Ascending aorta (tissue), 2 donors: ENCODE data around the gene SYNPO2. TPM values are rescaled to one million over a fixed set of nuclear protein-coding genes. Genes with fewer than 3 reads are reported as not detected.
A peak's percentile ranks its signal among the peaks of the same experiment; 100 is the strongest.

Experiments
- DNase-seq, 2 donors: peaks; one replicate each; pipeline ENCODE4 v3.0.0-alpha.2; 2019; ENCODE audit warnings: low spot score in 2 of 2
- H3K27ac ChIP-seq, 2 donors: fragments of 200-600 bp; sonication (generic); one replicate each; pipeline ENCODE4 v1.5.1; 2016 to 2017; ENCODE audit warnings: mild to moderate bottlenecking in 1 of 2
- H3K27me3 ChIP-seq: fragments of 200-600 bp; sonication (generic); one replicate; pipeline ENCODE4 v1.5.1; 2017
- H3K36me3 ChIP-seq, 2 donors: fragments of 200-600 bp; sonication (generic); one replicate each; pipeline ENCODE4 v1.5.1; 2016
- H3K4me1 ChIP-seq, 2 donors: fragments of 200-600 bp; sonication (generic); one replicate each; pipeline ENCODE4 v1.5.1; 2016 to 2017; ENCODE audit warnings: mild to moderate bottlenecking in 1 of 2
- H3K4me3 ChIP-seq, 2 donors: fragments of 200-600 bp; sonication (generic); one replicate each; pipeline ENCODE4 v1.5.1; 2016 to 2017; ENCODE audit warnings: mild to moderate bottlenecking in 1 of 2
- H3K9me3 ChIP-seq, 2 donors: fragments of 200-600 bp; sonication (generic); one replicate each; pipeline ENCODE4 v1.5.1; 2016
- intact Hi-C: fragments of 100-400 bp; cut with DNase I; formaldehyde crosslinking; loops from one replicate; pipeline ENCODE4 v1.15.1; 2023
- total RNA-seq: library from RNA; depleted of rRNA; stranded (reverse); fragments of >200 nt; gene quantifications from one replicate; pipeline ENCODE4 v1.1.0, GENCODE V29; 2016
- TF ChIP-seq, protein P1 (sequence below), 3 experiments: fragments of 200-600 bp in 2 of 3; fragments of 450-650 bp in 1 of 3; sonication (generic) in 2 of 3; IDR thresholded peaks; one replicate each; pipeline ENCODE4 v1.5.1; 2016 to 2019; ENCODE audit warnings: antibody characterized with exemption in 3 of 3, mild to moderate bottlenecking in 1 of 3, moderate library complexity in 1 of 3

Gene SYNPO2
- total RNA-seq, 1 donor from 2014 or later: 178 TPM

DNA sequence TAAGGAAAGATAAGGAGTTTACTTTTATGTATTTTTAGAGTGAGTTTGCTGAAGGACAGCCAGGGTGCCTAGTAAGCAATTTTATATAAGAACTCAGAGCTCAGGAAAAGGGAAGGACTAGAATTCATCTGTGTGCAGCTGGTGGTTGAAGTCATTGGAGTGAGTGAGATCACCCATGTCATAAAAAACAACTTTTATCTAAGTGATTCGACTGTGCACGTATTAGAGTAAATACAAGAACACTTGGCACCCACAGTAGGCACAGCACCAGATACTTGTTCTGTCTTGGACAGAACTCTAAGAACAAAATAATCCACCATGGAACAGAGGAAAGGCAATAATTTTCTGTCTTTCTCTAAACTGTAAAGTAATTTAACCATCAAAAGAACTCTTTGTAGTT lies 31.6 kb downstream of the SYNPO2 start:
- peaks cover 11 to 70% of the 10 kb centered on the region in 2 donors for H3K4me1 ChIP-seq
- DNase-seq: peak in 1 of 2 donors; percentile 75
- H3K27ac ChIP-seq: peak overlapping the region; percentile 72 to 78
- no peaks in the 10 kb centered on the region for H3K36me3 ChIP-seq
- TF ChIP-seq, protein P1, sequence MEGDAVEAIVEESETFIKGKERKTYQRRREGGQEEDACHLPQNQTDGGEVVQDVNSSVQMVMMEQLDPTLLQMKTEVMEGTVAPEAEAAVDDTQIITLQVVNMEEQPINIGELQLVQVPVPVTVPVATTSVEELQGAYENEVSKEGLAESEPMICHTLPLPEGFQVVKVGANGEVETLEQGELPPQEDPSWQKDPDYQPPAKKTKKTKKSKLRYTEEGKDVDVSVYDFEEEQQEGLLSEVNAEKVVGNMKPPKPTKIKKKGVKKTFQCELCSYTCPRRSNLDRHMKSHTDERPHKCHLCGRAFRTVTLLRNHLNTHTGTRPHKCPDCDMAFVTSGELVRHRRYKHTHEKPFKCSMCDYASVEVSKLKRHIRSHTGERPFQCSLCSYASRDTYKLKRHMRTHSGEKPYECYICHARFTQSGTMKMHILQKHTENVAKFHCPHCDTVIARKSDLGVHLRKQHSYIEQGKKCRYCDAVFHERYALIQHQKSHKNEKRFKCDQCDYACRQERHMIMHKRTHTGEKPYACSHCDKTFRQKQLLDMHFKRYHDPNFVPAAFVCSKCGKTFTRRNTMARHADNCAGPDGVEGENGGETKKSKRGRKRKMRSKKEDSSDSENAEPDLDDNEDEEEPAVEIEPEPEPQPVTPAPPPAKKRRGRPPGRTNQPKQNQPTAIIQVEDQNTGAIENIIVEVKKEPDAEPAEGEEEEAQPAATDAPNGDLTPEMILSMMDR (IDR thresholded peaks at IDR 0.05): no peak
- no peaks in the 10 kb centered on the region for H3K9me3 ChIP-seq
- intact Hi-C loops: loop anchor here (5.0 kb wide), 1 partner anchor 37 kb away; no protein-coding TSS in a partner anchor
- peak overlapping the region in 1 of 2 donors; percentile 11 for H3K4me3 ChIP-seq
- no peaks in the 10 kb centered on the region for H3K27me3 ChIP-seq

DNA sequence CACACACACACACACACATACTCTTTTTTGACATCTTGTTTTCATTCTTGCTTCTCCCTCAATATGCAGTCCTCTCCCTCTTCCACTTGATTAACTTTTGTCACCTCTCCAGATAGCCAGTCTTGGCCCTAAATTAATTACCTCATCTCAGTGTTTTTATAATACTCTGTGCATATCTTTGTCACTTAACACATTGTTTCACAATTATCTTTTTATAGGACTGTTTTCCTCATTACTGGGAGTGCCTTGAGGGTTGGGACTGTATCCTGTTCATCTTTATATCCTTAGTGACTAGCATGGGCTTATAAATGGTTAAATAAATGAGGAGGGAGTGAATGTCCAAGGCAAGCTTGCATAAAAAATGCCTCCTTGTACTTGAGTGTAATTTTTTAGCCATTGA lies 33.1 kb downstream of the SYNPO2 start:
- Histone ChIP-seq H3K27me3 (no peaks in the 10 kb centered on the region), H3K36me3 (no peaks in the 10 kb centered on the region), H3K27ac (peak overlapping the region; percentile 72 to 78), H3K9me3 (no peaks in the 10 kb centered on the region), H3K4me1 (peaks cover 8 to 75% of the 10 kb centered on the region in 2 donors), H3K4me3 (peak overlapping the region in 1 of 2 donors; percentile 15)
- intact Hi-C loops: loop anchor here (5.0 kb wide), 1 partner anchor 36 kb away; no protein-coding TSS in a partner anchor
- no peak for DNase-seq
- TF ChIP-seq, protein P1 (IDR thresholded peaks at IDR 0.05): no peak

DNA sequence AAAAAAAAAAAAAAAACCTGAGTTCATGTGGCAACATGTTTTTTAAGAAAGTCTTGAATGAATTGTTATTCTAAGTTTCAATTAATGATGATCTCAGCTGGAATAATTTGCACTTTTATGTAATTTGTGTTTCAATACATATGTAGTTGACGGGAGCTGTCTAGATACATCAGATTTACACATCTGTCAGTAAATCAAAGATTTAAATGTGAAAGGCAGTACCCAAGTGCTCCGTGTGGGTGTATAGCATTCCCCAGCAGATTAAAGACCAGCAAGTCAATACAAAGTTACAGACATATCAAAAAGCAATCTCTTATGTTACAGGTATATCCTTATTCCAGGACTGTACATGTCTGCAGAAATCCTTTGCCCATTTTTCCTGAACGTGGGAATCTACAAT lies 35.2 kb downstream of the SYNPO2 start:
- TF ChIP-seq, protein P1 (IDR thresholded peaks at IDR 0.05): no peak
- no peak for DNase-seq
- Histone ChIP-seq H3K27me3 (no peaks in the 10 kb centered on the region), H3K4me3 (no peak overlapping the region), H3K4me1 (peaks cover 6 to 86% of the 10 kb centered on the region in 2 donors), H3K27ac (peak overlapping the region in 1 of 2 donors; percentile 37), H3K36me3 (no peaks in the 10 kb centered on the region), H3K9me3 (no peaks in the 10 kb centered on the region)
- intact Hi-C loops: loop anchor here (5.0 kb wide), 1 partner anchor 33 kb away; no protein-coding TSS in a partner anchor

DNA sequence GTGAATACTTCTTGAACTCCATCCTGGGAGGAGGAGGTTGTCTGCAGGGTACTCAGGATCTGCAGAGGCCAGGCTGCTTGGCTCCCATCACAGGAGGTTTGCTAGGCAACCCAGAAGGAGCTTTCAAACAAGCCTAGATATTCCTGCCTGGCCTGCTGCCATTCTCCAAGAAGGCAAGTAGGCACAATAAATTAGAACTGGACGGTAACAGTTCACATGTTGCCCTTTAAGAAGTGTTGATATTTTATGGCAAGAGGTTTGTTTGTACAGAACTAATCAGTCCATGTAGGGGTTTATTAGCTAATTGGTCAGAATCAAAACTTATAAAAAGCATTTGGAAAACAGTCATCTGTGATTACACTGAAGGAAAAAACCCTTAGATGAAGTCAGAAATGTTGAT lies 39.3 kb downstream of the SYNPO2 start:
- TF ChIP-seq, protein P1 (IDR thresholded peaks at IDR 0.05): no peak
- peaks cover 0 to 67% of the 10 kb centered on the region in 2 donors for H3K4me1 ChIP-seq
- no peaks in the 10 kb centered on the region for H3K36me3 ChIP-seq
- peak overlapping the region; percentile 23 to 55 for H3K27ac ChIP-seq
- peak in 1 of 2 donors; percentile 81 for DNase-seq
- no peaks in the 10 kb centered on the region for H3K9me3 ChIP-seq
- H3K4me3 ChIP-seq: peak overlapping the region in 1 of 2 donors; percentile 16
- intact Hi-C loops: no loop called here
- no peaks in the 10 kb centered on the region for H3K27me3 ChIP-seq

DNA sequence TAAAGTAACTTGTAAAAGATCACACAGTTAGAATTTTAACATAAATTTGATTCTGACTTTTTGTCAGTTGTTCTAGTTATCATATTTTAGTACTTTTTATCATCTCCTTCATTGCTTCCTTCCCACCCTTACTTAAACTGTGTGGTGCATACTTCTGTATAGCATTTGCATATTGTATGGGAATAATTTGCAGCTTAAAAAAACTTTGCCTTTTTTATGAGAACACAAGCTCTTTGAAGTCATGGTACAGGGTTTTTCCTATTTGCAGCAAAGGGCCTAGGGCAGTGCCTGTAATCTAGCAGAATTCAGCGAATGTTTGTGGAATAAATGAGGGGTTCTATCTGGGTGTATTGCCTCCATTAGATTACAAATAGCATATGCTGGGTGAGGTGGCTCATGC lies 41.6 kb downstream of the SYNPO2 start:
- H3K4me1 ChIP-seq: peaks cover 0 to 46% of the 10 kb centered on the region in 2 donors
- TF ChIP-seq, protein P1 (IDR thresholded peaks at IDR 0.05): no peak
- peak overlapping the region in 1 of 2 donors; percentile 56 for H3K27ac ChIP-seq

More for the DNA sequence above, 41.6 kb downstream of the SYNPO2 start:
- Histone ChIP-seq H3K36me3 (no peaks in the 10 kb centered on the region), H3K4me3 (no peak overlapping the region), H3K27me3 (no peaks in the 10 kb centered on the region), H3K9me3 (no peaks in the 10 kb centered on the region)
- DNase-seq: no peak
- intact Hi-C loops: no loop called here
